ENCODE measurements around the gene CD1D. TPM values are rescaled to one million over a fixed set of nuclear protein-coding genes. Genes with fewer than 3 reads are reported as not detected.
A peak's percentile ranks its signal among the peaks of the same experiment; 100 is the strongest.

The CD1D gene
- total RNA-seq: 4.6 TPM
- long read RNA-seq, partial matches to known transcripts: 6 of 11 reads
- long read RNA-seq, other reads (novel, unspliced or antisense): 5 of 11 reads

DNA sequence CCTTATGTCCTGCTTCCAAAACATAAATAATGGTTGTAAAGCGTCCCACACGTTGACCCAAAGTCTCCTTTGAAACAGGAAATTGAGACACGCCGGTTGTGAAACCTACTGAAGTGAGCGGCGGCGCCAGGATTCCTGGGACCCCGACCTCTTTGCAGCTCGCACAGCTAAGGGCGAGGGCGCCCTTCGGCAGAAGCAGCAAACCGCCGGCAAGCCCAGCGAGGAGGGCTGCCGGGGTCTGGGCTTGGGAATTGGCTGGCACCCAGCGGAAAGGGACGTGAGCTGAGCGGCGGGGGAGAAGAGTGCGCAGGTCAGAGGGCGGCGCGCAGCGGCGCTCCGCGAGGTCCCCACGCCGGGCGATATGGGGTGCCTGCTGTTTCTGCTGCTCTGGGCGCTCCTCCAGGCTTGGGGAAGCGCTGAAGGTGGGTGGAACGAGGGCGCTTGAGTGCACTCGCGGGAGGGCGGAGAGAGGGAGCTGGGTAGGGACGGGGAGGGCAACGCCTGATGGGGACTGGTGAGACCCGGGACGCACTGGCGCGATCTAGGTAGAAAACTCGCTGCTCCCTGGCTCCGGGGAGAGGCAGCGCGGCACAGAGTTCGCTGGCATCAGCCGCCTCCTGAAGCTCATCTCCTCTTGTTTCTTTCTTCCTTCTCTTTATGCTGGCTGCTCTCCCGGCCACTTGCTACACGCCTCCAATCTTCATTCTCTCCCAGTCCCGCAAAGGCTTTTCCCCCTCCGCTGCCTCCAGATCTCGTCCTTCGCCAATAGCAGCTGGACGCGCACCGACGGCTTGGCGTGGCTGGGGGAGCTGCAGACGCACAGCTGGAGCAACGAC, at the start of gene CD1D:
CD1D (plus strand) TSS at position 155 of the 836 bp plus-strand sequence; CDS start at position 362, 207 bp downstream.
- ATAC-seq: peak; percentile 67 to 69
- peak within 1 kb of the TSS; percentile 54 for H3K27ac ChIP-seq

DNA sequence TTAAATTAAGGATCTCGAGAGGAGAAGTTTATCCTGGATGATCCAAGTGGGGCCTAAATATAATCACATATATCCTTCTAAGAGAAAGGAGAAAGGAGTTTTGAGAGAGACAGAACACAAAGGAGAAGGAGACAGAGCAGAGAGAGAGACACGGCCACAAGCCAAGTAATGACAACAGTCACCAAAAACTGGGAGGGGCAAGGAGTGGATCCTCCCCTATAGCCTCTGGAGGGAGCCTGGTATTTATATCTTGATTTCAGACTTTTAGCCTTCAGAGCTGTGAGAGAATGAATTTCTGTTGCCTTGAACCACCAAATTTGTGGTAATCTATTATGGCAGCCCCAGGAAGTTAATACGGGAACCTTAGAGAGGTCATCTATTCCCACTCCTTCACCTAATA, 49.5 kb upstream of the CD1D start:
- TF ChIP-seq CTCF (IDR thresholded peaks at IDR 0.05): no peak
- intact Hi-C loops (cut with DNase I): no loop called here
- ATAC-seq: no peak

More for the DNA sequence above, at the start of gene CD1D:
- peak within 1 kb of the TSS; percentile 59 for H3K4me3 ChIP-seq
- no peaks in the 10 kb centered on the region for H3K9me3 ChIP-seq
- DNase-seq: peak; percentile 69
- no peak for TF ChIP-seq CTCF (IDR thresholded peaks at IDR 0.05)
- H3K4me1 ChIP-seq: peaks cover 35% of the 10 kb centered on the region
- no peaks in the 10 kb centered on the region for H3K36me3 ChIP-seq
- H3K27me3 ChIP-seq (ENCODE audit: low read depth): peaks cover 34% of the 10 kb centered on the region
- intact Hi-C loops (cut with DNase I): no loop called here

DNA sequence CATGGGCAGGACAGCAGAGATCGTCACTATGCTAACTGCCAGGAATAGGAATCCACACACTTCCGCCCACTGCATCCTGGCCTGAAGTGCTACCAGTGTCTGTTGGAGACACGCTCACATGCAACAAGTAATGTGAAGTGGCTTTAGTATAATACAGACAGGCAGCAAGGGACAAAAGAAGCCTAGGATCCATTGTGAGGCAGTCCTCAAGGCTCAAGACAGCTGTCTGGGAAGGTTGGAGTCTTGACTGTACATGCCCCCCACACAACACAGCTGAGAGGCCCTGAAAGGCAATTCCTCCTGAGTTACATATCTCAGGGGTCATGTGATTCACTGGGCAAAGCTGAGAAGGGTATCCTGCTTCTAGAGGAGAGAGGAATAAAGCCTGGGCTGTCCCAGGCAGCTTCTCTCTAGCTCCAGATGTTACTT, 39.9 kb upstream of the CD1D start:
- Histone ChIP-seq H3K27ac (no peak overlapping the region), H3K27me3 (ENCODE audit: low read depth) (no peaks in the 10 kb centered on the region), H3K9me3 (no peaks in the 10 kb centered on the region), H3K4me1 (no peaks in the 10 kb centered on the region), H3K36me3 (no peaks in the 10 kb centered on the region), H3K4me3 (no peak overlapping the region)
- no peak for TF ChIP-seq CTCF (IDR thresholded peaks at IDR 0.05)
- intact Hi-C loops (cut with DNase I): no loop called here
- ATAC-seq: no peak
- DNase-seq: no peak

More for the DNA sequence above, 49.5 kb upstream of the CD1D start:
- Histone ChIP-seq H3K27me3 (ENCODE audit: low read depth) (no peaks in the 10 kb centered on the region), H3K27ac (no peak overlapping the region), H3K9me3 (no peaks in the 10 kb centered on the region), H3K4me3 (no peak overlapping the region), H3K36me3 (no peaks in the 10 kb centered on the region), H3K4me1 (no peaks in the 10 kb centered on the region)
- DNase-seq: no peak

- no peaks in the 10 kb centered on the region for H3K36me3 ChIP-seq
- no peak overlapping the region for H3K27ac ChIP-seq
These were observed 35.4 kb upstream of the CD1D start for GRCh38 chr1:158145173-158145719.

DNA sequence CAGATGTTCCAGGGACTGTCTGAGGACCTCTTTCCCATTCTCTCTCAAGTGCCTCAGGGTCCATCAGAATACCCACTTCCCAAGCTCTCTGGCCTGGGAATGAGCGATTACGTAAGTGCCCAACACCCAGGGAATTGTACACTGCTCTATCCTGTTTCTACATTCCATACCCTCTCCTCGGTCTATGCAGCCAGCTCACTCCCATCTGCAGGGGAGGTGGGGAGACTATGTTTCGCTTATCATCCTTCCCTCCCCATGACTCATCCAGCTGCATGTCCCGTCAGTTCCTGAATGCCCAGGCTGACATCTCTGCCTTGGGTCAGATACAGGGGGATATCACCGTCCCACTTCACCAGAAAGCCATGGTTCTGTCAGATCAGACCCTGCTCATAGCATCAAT, 34.5 kb upstream of the CD1D start:
- no peak for ATAC-seq
- no peaks in the 10 kb centered on the region for H3K36me3 ChIP-seq
- intact Hi-C loops (cut with DNase I): no loop called here
- H3K4me3 ChIP-seq: no peak overlapping the region
- no peaks in the 10 kb centered on the region for H3K27me3 ChIP-seq (ENCODE audit: low read depth)
- no peak for DNase-seq
- no peak overlapping the region for H3K27ac ChIP-seq
- peaks cover 15% of the 10 kb centered on the region for H3K4me1 ChIP-seq
- TF ChIP-seq CTCF (IDR thresholded peaks at IDR 0.05): no peak
- H3K9me3 ChIP-seq: no peaks in the 10 kb centered on the region

More at GRCh38 chr1:158145173-158145719, 35.4 kb upstream of the CD1D start:
- Histone ChIP-seq H3K4me3 (no peak overlapping the region), H3K9me3 (no peaks in the 10 kb centered on the region), H3K27me3 (ENCODE audit: low read depth) (no peaks in the 10 kb centered on the region), H3K4me1 (peaks cover 13% of the 10 kb centered on the region)
- DNase-seq (no peak), ATAC-seq (no peak)
- TF ChIP-seq CTCF (IDR thresholded peaks at IDR 0.05): no peak
- intact Hi-C loops (cut with DNase I): no loop called here

Measured in lower lobe of right lung (tissue), 2 donors.